PC-9 (cell line): ENCODE measurements around the gene ACOXL. TPM values are rescaled to one million over a fixed set of nuclear protein-coding genes. Genes with fewer than 3 reads are reported as not detected.

ENCODE experiments used
- BruUV-seq: library from RNA; stranded (reverse); fragments of 400-500 nt; replicated peaks from 2 replicates; lab custom pipeline; 2021; lab: Mats Ljungman, UMichigan
- CTCF ChIA-PET: fragments of 300-600 bp; sonication (Branson Sonifier 250); formaldehyde crosslinking; loops from one replicate; lab custom pipeline; 2022; ENCODE audit warnings: antibody characterized with exemption; lab: Charles Lee
- POLR2A ChIA-PET: fragments of 300-600 bp; sonication (Branson Sonifier 250); formaldehyde crosslinking; loops from one replicate; lab custom pipeline; 2022; ENCODE audit warnings: antibody characterized with exemption; ENCODE audit not compliant: unreplicated experiment; lab: Charles Lee
- DNase-seq, 2 experiments: peaks; one replicate each; pipeline versions ENCODE4 v3.0.0 to v3.0.0-alpha.2; 2015 to 2022; ENCODE audit warnings: mixed read lengths in 1 of 2
- H2AFZ ChIP-seq: fragments of 200-600 bp; sonication (generic); 2 replicates; pipeline ENCODE4 v1.8.1; 2017; ENCODE audit warnings: antibody characterized with exemption
- H3F3A ChIP-seq: fragments of 200-600 bp; sonication (generic); 2 replicates; pipeline ENCODE4 v1.8.1; 2017; ENCODE audit warnings: antibody characterized with exemption, mild to moderate bottlenecking, low read depth; ENCODE audit not compliant: insufficient read depth
- H3K27ac ChIP-seq: fragments of 200-600 bp; sonication (generic); 2 replicates; pipeline ENCODE4 v1.6.1; 2016; ENCODE audit warnings: mixed run types
- H3K27me3 ChIP-seq: fragments of 200-600 bp; sonication (generic); 2 replicates; pipeline ENCODE4 v1.6.1; 2016; ENCODE audit warnings: low read depth, mixed run types; ENCODE audit not compliant: insufficient read depth
- H3K36me3 ChIP-seq: fragments of 200-600 bp; sonication (generic); 2 replicates; pipeline ENCODE4 v1.6.1; 2016; ENCODE audit warnings: low read depth, mixed run types
- H3K4me1 ChIP-seq: fragments of 200-600 bp; sonication (generic); replicated peaks from 2 replicates; pipeline ENCODE4 v1.6.1; 2016; ENCODE audit warnings: mixed run types; ENCODE audit not compliant: insufficient read depth
- H3K4me2 ChIP-seq: fragments of 200-600 bp; sonication (generic); 2 replicates; pipeline ENCODE4 v1.6.1; 2017; ENCODE audit warnings: mixed run types
- H3K4me3 ChIP-seq: fragments of 200-600 bp; sonication (generic); 2 replicates; pipeline ENCODE4 v1.6.1; 2016; ENCODE audit warnings: mixed run types
- H3K79me2 ChIP-seq: fragments of 200-600 bp; sonication (generic); 2 replicates; pipeline ENCODE4 v1.6.1; 2017; ENCODE audit warnings: low read depth, mixed run types
- H3K9me2 ChIP-seq: fragments of 200-600 bp; sonication (generic); 2 replicates; pipeline ENCODE4 v1.8.1; 2017; ENCODE audit warnings: mild to moderate bottlenecking; ENCODE audit not compliant: insufficient read depth
- H3K9me3 ChIP-seq: fragments of 200-600 bp; sonication (generic); 2 replicates; pipeline ENCODE4 v1.8.1; 2016; ENCODE audit warnings: low read depth; ENCODE audit not compliant: insufficient read depth
- H4K20me1 ChIP-seq: fragments of 200-600 bp; sonication (generic); 2 replicates; pipeline ENCODE4 v1.8.1; 2017; ENCODE audit not compliant: insufficient read depth
- EZH2 ChIP-seq: fragments of 200-600 bp; sonication (generic); IDR thresholded peaks from 2 replicates; pipeline ENCODE4 v1.8.0; 2017; ENCODE audit warnings: antibody characterized with exemption, low read depth
- intact Hi-C: fragments of 100-400 bp; cut with micrococcal nuclease; formaldehyde crosslinking; loops from one replicate; pipeline ENCODE4 v1.10.0; 2022; ENCODE audit not compliant: unreplicated experiment
- total RNA-seq: library from RNA; stranded (reverse); gene quantifications from 2 replicates; pipeline ENCODE4 v1.2.3, GENCODE V29; 2021
- TF ChIP-seq, protein P1 (sequence below): fragments of 200-600 bp; sonication (generic); conservative IDR thresholded peaks from 2 replicates; pipeline ENCODE4 v1.6.1; 2017; ENCODE audit warnings: mixed run types, antibody characterized with exemption, mild to moderate bottlenecking, moderate library complexity

Gene ACOXL
- total RNA-seq, 1 experiment from 2014 or later, result 10.7 TPM

DNA sequence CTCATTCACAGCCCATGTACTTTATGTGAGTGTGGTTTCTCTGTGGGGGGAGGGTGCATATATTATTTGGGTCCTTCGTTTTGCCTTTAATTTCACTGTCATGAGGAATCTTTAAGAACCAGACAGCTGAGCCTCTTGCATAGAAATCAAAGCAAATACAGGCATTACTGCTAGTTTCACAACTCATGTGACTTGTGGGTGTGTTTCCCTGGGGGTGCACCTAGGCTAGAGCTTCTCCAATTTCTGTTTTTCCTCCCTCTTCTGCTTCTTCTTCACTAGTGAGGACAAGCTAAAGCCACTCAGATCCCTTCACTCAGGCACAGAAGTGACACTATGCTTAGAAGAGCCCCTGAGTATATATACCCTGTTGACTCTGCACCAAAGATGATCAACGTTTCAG is 131.4 kb downstream of the ACOXL start:
- ChIA-PET CTCF (no interaction called here), POLR2A (no interaction called here)
- TF ChIP-seq EZH2, result no peak
- TF ChIP-seq, protein P1, sequence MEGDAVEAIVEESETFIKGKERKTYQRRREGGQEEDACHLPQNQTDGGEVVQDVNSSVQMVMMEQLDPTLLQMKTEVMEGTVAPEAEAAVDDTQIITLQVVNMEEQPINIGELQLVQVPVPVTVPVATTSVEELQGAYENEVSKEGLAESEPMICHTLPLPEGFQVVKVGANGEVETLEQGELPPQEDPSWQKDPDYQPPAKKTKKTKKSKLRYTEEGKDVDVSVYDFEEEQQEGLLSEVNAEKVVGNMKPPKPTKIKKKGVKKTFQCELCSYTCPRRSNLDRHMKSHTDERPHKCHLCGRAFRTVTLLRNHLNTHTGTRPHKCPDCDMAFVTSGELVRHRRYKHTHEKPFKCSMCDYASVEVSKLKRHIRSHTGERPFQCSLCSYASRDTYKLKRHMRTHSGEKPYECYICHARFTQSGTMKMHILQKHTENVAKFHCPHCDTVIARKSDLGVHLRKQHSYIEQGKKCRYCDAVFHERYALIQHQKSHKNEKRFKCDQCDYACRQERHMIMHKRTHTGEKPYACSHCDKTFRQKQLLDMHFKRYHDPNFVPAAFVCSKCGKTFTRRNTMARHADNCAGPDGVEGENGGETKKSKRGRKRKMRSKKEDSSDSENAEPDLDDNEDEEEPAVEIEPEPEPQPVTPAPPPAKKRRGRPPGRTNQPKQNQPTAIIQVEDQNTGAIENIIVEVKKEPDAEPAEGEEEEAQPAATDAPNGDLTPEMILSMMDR, result no peak

DNA sequence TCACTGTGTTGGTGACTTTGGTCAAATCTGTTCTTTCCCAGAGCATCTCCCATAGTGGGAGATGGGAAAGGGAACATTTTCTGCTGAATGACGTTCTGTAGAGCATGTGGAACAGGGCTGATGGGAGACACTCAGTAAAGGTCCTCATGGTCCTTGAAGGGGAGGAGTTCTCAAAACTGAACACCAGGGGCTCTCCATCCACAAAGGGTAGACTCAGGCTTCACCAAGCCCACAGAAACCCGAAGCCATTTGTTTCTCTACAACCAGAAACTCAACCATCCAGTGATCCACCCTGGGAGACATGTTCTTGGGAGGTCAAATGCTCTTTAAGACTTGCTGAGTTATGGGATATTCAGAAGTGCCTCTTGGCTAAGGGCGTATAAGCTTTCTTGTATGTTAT is 131.8 kb downstream of the ACOXL start:
- H3K4me3 ChIP-seq, result no peak overlapping the region
- no peaks in the 10 kb centered on the region for H3K27me3 ChIP-seq
- no peaks in the 10 kb centered on the region for H3K9me3 ChIP-seq
- no peak overlapping the region for H2AFZ ChIP-seq
- POLR2A ChIA-PET, result no interaction called here
- no peaks in the 10 kb centered on the region for H3K79me2 ChIP-seq
- no peak overlapping the region for H3K27ac ChIP-seq
- H3K9me2 ChIP-seq, result no peaks in the 10 kb centered on the region
- no peaks in the 10 kb centered on the region for H4K20me1 ChIP-seq
- TF ChIP-seq EZH2, result no peak
- BruUV-seq, result no TSS peak
- H3F3A ChIP-seq, result no peaks in the 10 kb centered on the region; the same call in 1 of the 2 replicates
- 0 out of 2 replicates have a peak, but pooled peaks cover 4% of the 10 kb centered on the region for H3K4me1 ChIP-seq
- CTCF ChIA-PET, result no interaction called here
- H3K36me3 ChIP-seq, result no peaks in the 10 kb centered on the region
- DNase-seq, result no peak
- intact Hi-C loops, result no loop called here
- H3K4me2 ChIP-seq, result no peak overlapping the region

More for the DNA sequence above, 131.4 kb downstream of the ACOXL start:
- no peaks in the 10 kb centered on the region for H3K36me3 ChIP-seq
- H3K4me3 ChIP-seq, result no peak overlapping the region
- no peaks in the 10 kb centered on the region for H3K27me3 ChIP-seq
- intact Hi-C loops, result no loop called here
- 0 out of 2 replicates have a peak, but pooled peaks cover 4% of the 10 kb centered on the region for H3K4me1 ChIP-seq
- H3K9me3 ChIP-seq, result no peaks in the 10 kb centered on the region
- no peak overlapping the region for H3K4me2 ChIP-seq
- H2AFZ ChIP-seq, result no peak overlapping the region
- no peak for DNase-seq
- H3K79me2 ChIP-seq, result no peaks in the 10 kb centered on the region
- H4K20me1 ChIP-seq, result no peaks in the 10 kb centered on the region
- H3K9me2 ChIP-seq, result no peaks in the 10 kb centered on the region
- H3F3A ChIP-seq, result no peaks in the 10 kb centered on the region; the same call in 1 of the 2 replicates
- H3K27ac ChIP-seq, result no peak overlapping the region
- BruUV-seq, result no TSS peak

DNA sequence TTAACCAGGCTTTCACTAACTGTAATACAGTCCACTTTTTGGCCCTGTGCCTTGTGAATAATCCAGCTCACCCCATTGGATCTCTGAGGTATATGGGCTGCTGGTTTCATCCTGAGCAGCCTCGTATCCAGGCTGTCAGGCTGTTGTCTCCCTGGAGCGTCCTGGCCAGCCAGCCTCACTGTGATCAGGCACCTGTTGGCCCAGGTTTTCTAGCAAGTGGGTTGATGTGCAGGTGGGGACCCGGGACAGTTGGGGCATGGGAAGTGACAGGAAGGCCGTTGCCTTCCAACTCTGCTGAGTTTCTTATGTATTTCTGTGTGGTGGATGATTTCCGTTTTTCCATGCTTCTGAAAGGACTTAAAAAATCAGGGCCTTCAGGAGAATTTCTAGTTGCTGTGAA is 132.4 kb downstream of the ACOXL start:
- Histone ChIP-seq H2AFZ (no peak overlapping the region), H3K36me3 (no peaks in the 10 kb centered on the region), H3K4me3 (no peak overlapping the region), H3K79me2 (no peaks in the 10 kb centered on the region), H3K4me1 (peaks cover 6% of the 10 kb centered on the region; the same call in 1 of the 2 replicates), H3K27me3 (no peaks in the 10 kb centered on the region), H3F3A (no peaks in the 10 kb centered on the region; the same call in 1 of the 2 replicates), H3K9me2 (no peaks in the 10 kb centered on the region), H4K20me1 (no peaks in the 10 kb centered on the region), H3K4me2 (no peak overlapping the region), H3K27ac (no peak overlapping the region), H3K9me3 (no peaks in the 10 kb centered on the region)
- CTCF ChIA-PET, result no interaction called here
- intact Hi-C loops, result no loop called here
- POLR2A ChIA-PET, result no interaction called here
- no peak for TF ChIP-seq EZH2
- TF ChIP-seq, protein P1, result no peak
- no peak for DNase-seq
- BruUV-seq, result no TSS peak

DNA sequence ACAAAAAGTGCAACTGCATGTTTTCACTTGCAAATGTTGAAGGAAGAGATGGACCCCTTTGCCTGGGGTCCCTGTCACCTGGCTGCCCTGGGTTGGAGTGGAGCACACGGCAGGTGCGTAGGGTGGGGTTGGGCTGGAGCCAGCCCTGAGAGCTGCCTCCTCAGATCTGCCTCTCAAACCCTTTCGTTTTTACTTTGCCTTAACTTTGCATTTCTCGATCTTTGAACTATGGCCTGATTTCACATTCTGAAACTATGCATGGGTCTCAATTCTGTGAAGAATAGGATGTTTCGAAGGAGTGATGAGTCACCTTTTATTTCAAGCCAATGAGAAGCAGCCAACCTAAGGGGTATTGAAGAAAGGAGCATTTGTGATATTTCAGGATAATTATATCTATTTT is 132.8 kb downstream of the ACOXL start:
- no peaks in the 10 kb centered on the region for H4K20me1 ChIP-seq
- H3K9me3 ChIP-seq, result no peaks in the 10 kb centered on the region
- DNase-seq, result no peak
- H3K27ac ChIP-seq, result no peak overlapping the region
- peaks cover 8% of the 10 kb centered on the region; the same call in 1 of the 2 replicates for H3K4me1 ChIP-seq
- no peaks in the 10 kb centered on the region for H3K36me3 ChIP-seq
- no peaks in the 10 kb centered on the region; the same call in 1 of the 2 replicates for H3F3A ChIP-seq
- no peaks in the 10 kb centered on the region for H3K79me2 ChIP-seq
- H3K27me3 ChIP-seq, result no peaks in the 10 kb centered on the region
- TF ChIP-seq, protein P1, result no peak
- no peak for TF ChIP-seq EZH2
- H3K4me3 ChIP-seq, result no peak overlapping the region
- no peaks in the 10 kb centered on the region for H3K9me2 ChIP-seq
- no peak overlapping the region for H3K4me2 ChIP-seq
- CTCF ChIA-PET, result no interaction called here
- POLR2A ChIA-PET, result interaction anchor here (0.6 kb wide), 1 partner anchor 1394 kb away, joined by 3 read pairs; no protein-coding TSS in a partner anchor
- intact Hi-C loops, result no loop called here
- BruUV-seq, result no TSS peak
- no peak overlapping the region for H2AFZ ChIP-seq
